Activated CD4-positive, alpha-beta T cell treated with anti-CD3 and anti-CD28 coated beads for 36 hours (primary cell): Measurements from ENCODE around the gene DSC1. TPM values are rescaled to one million over a fixed set of nuclear protein-coding genes. Genes with fewer than 3 reads are reported as not detected.
"Not testable (repeated sequence)": the region's sequence is repeated elsewhere in the genome, so short reads cannot be mapped to it uniquely, and the experiment has no call there.

Experiments
- ATAC-seq: fragments of 200-7000 bp; cut with Tn5 transposase; one replicate; pipeline ENCODE4 v1.10.0; 2021; ENCODE audit warnings: mild to moderate bottlenecking, moderate library complexity
- CTCF ChIA-PET: fragments of 350-600 bp; sonication (Branson Sonifier 250); formaldehyde crosslinking; loops from one replicate; lab custom pipeline; 2021; ENCODE audit warnings: antibody characterized with exemption; lab: Charles Lee
- POLR2A ChIA-PET: fragments of 350-600 bp; sonication (Branson Sonifier 250); formaldehyde crosslinking; loops from one replicate; lab custom pipeline; 2021; ENCODE audit warnings: antibody characterized with exemption, inconsistent platforms; lab: Charles Lee
- DNase-seq: peaks from one replicate; pipeline ENCODE4 v3.0.0-alpha.2; 2020
- H3K27ac Mint-ChIP-seq: one replicate; pipeline ENCODE4 v1.8.0; 2021; ENCODE audit warnings: mixed read lengths
- H3K27me3 Mint-ChIP-seq: one replicate; pipeline ENCODE4 v1.8.0; 2021; ENCODE audit warnings: mixed read lengths
- H3K36me3 Mint-ChIP-seq: one replicate; pipeline ENCODE4 v1.8.0; 2021; ENCODE audit warnings: low read depth, mixed read lengths
- H3K4me1 Mint-ChIP-seq: one replicate; pipeline ENCODE4 v1.8.0; 2021; ENCODE audit warnings: mixed read lengths
- H3K4me3 Mint-ChIP-seq: one replicate; pipeline ENCODE4 v1.8.0; 2021; ENCODE audit warnings: mild to moderate bottlenecking, moderate library complexity, mixed read lengths
- H3K9me3 Mint-ChIP-seq: one replicate; pipeline ENCODE4 v1.8.0; 2021; ENCODE audit warnings: low read depth, mixed read lengths
- intact Hi-C, 2 experiments: fragments of 100-400 bp; cut with DNase I in 1 of 2; cut with micrococcal nuclease in 1 of 2; formaldehyde crosslinking; loops; one replicate each; pipeline versions ENCODE4 v1.14.2 to v1.15.1; 2022 to 2024; cut with DNase I, micrococcal nuclease
- total RNA-seq, 2 experiments: library from RNA; stranded (reverse); gene quantifications; one replicate each; pipeline ENCODE4 v1.2.3, GENCODE V29; 2021

Gene DSC1
- total RNA-seq, 2 experiments from 2014 or later: 0.05 TPM; not detected in 1

DNA sequence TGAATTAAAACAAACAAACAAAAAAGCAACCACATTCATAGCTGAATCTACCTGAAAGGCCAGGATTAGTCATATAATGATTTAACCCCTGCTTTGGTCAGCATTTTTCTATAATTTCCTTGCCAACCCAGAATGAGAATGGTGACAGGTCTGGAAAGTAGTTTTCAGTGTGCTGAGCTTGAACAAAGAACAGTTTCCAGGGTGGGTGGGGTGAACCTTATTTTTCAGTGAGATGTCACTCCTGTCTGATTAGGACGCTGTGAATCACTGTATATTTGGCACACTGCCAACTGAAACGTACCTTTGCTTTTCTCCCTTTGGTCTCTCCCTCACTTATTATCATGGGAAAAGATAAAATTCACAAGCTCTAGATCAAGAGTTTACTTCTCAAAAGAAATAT is 35.0 kb upstream of the DSC1 start:
- intact Hi-C loops: no loop called here
- ChIA-PET CTCF (no interaction called here), POLR2A (no interaction called here)
- H3K9me3 Mint-ChIP-seq: peaks cover 3% of the 10 kb centered on the region
- H3K27ac Mint-ChIP-seq: no peak overlapping the region
- no peak for ATAC-seq
- DNase-seq: no peak
- no peak overlapping the region for H3K4me3 Mint-ChIP-seq
- H3K36me3 Mint-ChIP-seq: no peaks in the 10 kb centered on the region
- no peaks in the 10 kb centered on the region for H3K27me3 Mint-ChIP-seq
- no peaks in the 10 kb centered on the region for H3K4me1 Mint-ChIP-seq

DNA sequence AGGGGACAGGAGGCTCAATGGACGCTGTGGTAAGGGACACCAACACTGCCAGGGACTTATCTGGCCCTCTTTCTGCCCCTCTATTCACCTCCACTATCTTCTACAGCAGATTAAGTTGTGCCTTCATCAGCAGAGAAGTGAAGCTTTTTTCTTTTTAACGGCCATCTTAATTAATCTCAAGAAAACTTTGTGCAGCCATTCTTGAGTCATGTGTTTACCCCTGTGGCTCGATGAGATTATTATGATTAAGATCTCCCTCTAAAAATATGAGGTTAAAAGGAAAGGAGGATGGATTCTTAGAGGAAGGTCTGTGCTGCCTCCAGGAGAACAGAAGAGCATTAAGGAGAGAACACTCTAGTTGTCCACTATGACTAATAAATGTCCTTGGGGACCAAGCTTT is 32.4 kb upstream of the DSC1 start:
- intact Hi-C loops: no loop called here
- Mint-ChIP-seq H3K36me3 (no peaks in the 10 kb centered on the region), H3K9me3 (peaks cover 1% of the 10 kb centered on the region), H3K27me3 (no peaks in the 10 kb centered on the region), H3K4me1 (no peaks in the 10 kb centered on the region), H3K27ac (no peak overlapping the region), H3K4me3 (no peak overlapping the region)
- POLR2A ChIA-PET: no interaction called here
- ATAC-seq (no peak), DNase-seq (no peak)
- CTCF ChIA-PET: no interaction called here

DNA sequence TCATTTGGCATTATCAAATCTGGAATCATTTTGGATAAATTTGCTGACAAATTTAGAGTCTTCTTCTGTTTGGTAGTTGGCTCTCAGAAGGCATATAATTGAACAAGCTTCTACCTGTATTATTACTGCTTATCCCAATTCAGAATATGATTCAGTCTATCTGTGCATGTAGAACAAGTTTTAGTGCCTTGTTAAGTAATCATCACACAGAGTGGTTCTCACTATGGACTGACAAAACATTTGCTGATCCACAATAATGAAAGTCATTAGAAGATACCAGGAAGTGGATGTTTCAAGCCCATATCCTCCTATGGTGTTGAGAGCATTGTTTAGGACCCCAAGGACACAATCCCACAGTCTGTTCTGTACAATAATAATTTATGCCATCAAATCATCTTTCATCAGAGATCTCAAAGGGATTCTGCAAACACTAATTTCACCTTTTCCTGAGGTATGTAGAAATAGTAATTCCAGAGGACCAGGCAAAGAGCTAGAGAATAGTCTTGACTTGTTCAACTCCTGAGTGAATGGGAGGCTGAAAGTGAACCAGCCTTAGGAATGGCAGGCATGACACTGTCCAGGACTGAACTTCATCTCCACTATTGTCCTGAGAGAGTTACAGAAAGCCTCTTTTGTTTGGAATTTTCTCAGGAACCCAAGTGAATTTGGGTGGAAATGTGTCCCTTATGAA is 29.6 kb upstream of the DSC1 start:
- intact Hi-C loops: no loop called here
- no peaks in the 10 kb centered on the region for H3K36me3 Mint-ChIP-seq
- DNase-seq (no peak), ATAC-seq (no peak)
- no peak overlapping the region for H3K27ac Mint-ChIP-seq
- peaks cover 1% of the 10 kb centered on the region for H3K9me3 Mint-ChIP-seq
- POLR2A ChIA-PET: no interaction called here
- H3K4me3 Mint-ChIP-seq: no peak overlapping the region
- CTCF ChIA-PET: no interaction called here
- no peaks in the 10 kb centered on the region for H3K27me3 Mint-ChIP-seq
- no peaks in the 10 kb centered on the region for H3K4me1 Mint-ChIP-seq

DNA sequence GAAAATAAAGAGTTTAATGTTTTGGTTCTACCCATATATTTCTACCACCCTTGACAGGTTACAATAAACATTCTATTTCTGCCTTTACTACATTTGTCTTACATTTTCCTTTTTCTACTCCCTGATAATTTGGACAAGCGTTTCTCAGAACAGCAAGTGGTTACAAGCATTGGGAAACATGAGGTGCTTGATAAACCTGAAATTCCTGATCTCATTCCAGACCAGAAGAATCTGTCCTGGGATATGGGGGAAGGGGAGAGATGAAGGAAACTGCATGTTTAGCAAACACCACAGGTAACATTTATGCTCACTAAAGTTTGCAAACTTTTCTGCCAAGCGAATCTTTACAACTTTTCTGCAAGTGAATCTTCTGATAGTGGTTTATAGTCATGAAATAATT is 28.3 kb upstream of the DSC1 start:
- no peak overlapping the region for H3K4me3 Mint-ChIP-seq
- H3K27me3 Mint-ChIP-seq: no peaks in the 10 kb centered on the region
- ChIA-PET CTCF (no interaction called here), POLR2A (no interaction called here)
- ATAC-seq (no peak), DNase-seq (no peak)
- H3K9me3 Mint-ChIP-seq: peaks cover 1% of the 10 kb centered on the region
- H3K4me1 Mint-ChIP-seq: no peaks in the 10 kb centered on the region
- intact Hi-C loops: no loop called here
- no peak overlapping the region for H3K27ac Mint-ChIP-seq
- H3K36me3 Mint-ChIP-seq: no peaks in the 10 kb centered on the region

DNA sequence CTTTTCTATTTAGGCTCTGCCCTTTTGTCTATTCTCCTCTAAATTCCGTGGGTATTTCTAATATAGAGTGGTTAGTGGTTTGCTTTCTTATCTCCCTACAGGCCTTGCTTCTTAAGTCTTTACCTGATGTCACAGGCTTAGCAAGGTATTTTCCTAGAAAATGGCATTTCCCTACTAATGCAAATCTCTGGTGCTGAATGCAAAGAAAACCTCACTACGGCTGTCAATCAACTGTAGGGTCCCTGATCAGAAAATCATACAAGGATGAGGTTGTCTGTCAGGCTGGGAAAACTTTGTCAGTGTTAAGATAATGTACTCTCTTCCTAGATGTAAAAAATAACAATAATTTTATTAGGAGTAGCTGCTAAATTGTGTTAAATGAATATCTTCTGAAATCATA is 27.1 kb upstream of the DSC1 start:
- intact Hi-C loops: no loop called here
- H3K36me3 Mint-ChIP-seq: no peaks in the 10 kb centered on the region
- CTCF ChIA-PET: no interaction called here

DNA sequence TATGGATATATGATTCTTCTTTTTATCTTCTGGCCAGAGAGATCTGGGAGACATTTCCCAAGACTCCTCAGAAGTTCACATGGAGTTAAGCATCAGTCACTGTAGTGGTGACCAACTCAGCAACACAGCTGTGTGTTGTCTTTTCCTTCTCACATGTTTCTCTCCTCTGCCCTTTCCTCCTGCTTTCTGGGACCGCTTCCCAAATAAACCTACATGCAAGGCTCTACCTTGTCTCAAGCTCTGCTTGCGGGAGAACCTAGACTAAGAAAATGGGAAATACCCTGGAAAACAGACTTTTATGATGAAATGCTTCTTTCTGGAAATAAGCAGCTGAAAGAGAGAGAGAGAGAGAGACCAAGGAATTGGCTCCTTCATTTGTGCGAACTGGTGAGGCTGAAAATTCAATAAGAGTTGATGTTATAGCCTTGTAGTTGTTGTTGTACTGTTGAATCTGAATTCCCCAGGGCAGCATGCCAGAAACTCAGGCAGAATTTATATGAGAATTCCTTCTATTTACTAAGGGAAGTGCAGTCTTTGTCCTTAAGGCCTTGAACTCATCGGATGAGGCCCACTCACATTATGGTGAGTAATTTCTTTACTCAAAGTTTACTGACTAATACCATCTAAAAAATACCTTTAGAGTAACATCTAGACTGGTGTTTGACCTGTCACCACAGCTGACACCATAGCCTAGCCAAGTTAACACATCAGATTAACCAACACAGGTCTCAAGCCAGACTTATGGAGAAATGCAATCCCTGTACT is 22.7 kb upstream of the DSC1 start:
- CTCF ChIA-PET: interaction anchor here (0.7 kb wide), 1 partner anchor 1713 kb away, joined by 3 read pairs; no protein-coding TSS in a partner anchor

More for the DNA sequence above, 27.1 kb upstream of the DSC1 start:
- H3K9me3 Mint-ChIP-seq: peaks cover 1% of the 10 kb centered on the region
- no peak overlapping the region for H3K27ac Mint-ChIP-seq
- DNase-seq (no peak), ATAC-seq (no peak)
- H3K4me3 Mint-ChIP-seq: no peak overlapping the region
- POLR2A ChIA-PET: no interaction called here
- no peaks in the 10 kb centered on the region for H3K27me3 Mint-ChIP-seq
- no peaks in the 10 kb centered on the region for H3K4me1 Mint-ChIP-seq

DNA sequence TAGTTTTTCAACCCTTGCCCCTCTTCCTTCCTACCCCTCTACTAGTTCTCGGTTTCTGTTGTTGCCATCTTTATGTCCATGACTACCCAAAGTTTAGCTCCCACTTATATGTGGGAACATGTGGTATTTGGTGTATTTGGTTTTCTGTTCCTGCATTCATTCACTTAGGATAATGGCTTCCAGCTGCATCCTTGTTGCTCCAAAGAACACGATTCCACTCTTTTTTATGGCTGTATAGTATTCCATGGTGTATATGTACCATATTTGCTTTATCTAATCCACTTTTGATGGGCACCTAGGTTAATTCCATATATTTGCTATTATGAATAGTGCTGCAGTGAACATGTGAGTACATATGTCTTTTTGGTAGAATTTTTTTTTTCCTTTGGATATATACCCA is 20.6 kb upstream of the DSC1 start:
- intact Hi-C loops: no loop called here
- ATAC-seq (no peak), DNase-seq (no peak)
- H3K36me3 Mint-ChIP-seq: no peaks in the 10 kb centered on the region
- H3K27ac Mint-ChIP-seq: no peak overlapping the region
- peaks cover 3% of the 10 kb centered on the region for H3K9me3 Mint-ChIP-seq
- H3K27me3 Mint-ChIP-seq: no peaks in the 10 kb centered on the region
- CTCF ChIA-PET: interaction anchor here (0.6 kb wide), 1 partner anchor 608 kb away, joined by 4 read pairs; no protein-coding TSS in a partner anchor
- no peak overlapping the region for H3K4me3 Mint-ChIP-seq
- H3K4me1 Mint-ChIP-seq: no peaks in the 10 kb centered on the region
- POLR2A ChIA-PET: no interaction called here

More for the DNA sequence above, 22.7 kb upstream of the DSC1 start:
- intact Hi-C loops: no loop called here
- Mint-ChIP-seq H3K4me3 (no peak overlapping the region), H3K27me3 (no peaks in the 10 kb centered on the region), H3K27ac (no peak overlapping the region), H3K36me3 (no peaks in the 10 kb centered on the region), H3K9me3 (peaks cover 3% of the 10 kb centered on the region), H3K4me1 (no peaks in the 10 kb centered on the region)
- DNase-seq (no peak), ATAC-seq (peak; percentile 19)
- POLR2A ChIA-PET: no interaction called here

DNA sequence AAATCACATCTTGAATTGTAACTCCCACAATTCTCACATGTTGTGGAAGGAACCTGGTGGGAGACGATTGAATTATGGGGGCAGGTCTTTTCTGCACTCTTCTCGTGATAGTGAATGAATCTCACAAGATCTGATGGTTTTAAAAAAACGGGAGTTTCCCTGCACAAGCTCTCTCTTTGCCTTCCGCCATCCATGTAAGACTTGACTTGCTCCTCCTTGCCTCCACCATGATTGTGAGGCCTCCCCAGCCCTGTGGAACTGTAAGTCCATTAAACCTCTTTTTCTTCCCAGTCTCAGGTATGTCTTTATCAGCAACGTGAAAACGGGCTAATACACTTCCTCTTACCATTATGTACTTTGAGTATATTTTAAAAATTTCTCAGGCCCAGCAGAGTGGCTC is 14.7 kb upstream of the DSC1 start:
- ATAC-seq, H3K27ac Mint-ChIP-seq, intact Hi-C loops, H3K27me3 Mint-ChIP-seq, POLR2A ChIA-PET, H3K4me1 Mint-ChIP-seq, H3K4me3 Mint-ChIP-seq, H3K36me3 Mint-ChIP-seq, CTCF ChIA-PET, DNase-seq: not testable (repeated sequence)
- peaks cover 13% of the 10 kb centered on the region for H3K9me3 Mint-ChIP-seq

DNA sequence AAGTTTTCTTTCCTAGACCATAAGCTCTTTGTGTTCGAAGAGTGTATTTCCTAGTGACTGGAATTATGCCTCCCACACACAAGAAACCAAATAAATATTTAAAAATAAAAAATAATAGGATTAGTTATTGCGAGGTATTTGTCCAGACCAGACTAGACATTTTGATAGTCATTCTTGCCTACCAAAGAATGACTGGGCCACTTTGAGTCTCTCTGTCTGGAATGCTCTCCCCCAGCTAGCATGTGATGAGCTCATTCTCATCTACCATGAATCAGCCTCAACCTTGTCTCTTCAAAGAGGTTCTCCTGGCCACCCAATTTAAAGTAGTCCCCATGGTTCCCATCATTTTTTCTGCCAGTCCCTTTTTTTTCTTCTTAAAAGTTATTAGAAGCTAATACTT is 13.9 kb upstream of the DSC1 start:
- H3K4me3 Mint-ChIP-seq: no peak overlapping the region
- H3K27me3 Mint-ChIP-seq: no peaks in the 10 kb centered on the region
- H3K27ac Mint-ChIP-seq: no peak overlapping the region
- ChIA-PET POLR2A (no interaction called here), CTCF (no interaction called here)
- H3K4me1 Mint-ChIP-seq: no peaks in the 10 kb centered on the region
- intact Hi-C loops: no loop called here
- no peaks in the 10 kb centered on the region for H3K36me3 Mint-ChIP-seq
- DNase-seq (no peak), ATAC-seq (no peak)
- peaks cover 13% of the 10 kb centered on the region for H3K9me3 Mint-ChIP-seq

DNA sequence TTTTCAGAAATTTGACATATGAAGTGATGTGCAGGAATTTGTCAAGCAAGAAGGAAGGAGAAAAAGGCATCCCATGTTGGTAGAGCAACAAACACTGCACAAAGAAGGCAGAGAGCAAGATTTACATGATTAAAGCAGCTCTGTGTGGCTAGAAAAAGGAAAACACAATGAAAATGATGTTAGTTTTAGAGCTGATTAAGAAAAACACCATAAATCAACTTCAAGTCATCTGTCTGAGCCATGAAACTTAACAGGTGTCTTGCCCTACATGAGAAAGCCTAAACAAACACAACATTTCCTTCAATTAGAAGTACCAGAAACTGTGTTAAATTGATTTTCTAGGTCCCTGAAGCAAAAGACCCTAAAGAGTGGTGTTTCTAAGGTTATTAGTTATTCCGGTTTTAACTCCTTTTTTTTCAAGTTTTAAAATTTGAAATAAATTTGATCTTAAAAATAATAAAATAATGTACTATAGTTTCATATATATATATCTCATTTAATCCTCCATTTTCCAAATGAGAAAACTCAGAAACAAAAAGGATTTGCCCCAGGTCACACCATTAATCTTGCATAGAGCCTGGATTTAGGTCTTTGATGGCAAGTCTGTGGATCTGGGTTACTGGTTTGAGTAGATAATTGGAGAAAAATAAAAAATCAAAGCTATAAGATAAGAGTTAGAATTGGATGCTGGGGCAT is 8.6 kb upstream of the DSC1 start:
- intact Hi-C loops: no loop called here
- Mint-ChIP-seq H3K9me3 (peaks cover 4% of the 10 kb centered on the region), H3K27me3 (no peaks in the 10 kb centered on the region), H3K4me1 (no peaks in the 10 kb centered on the region), H3K4me3 (no peak overlapping the region), H3K27ac (no peak overlapping the region), H3K36me3 (no peaks in the 10 kb centered on the region)
- ChIA-PET CTCF (no interaction called here), POLR2A (no interaction called here)
- DNase-seq (no peak), ATAC-seq (no peak)

DNA sequence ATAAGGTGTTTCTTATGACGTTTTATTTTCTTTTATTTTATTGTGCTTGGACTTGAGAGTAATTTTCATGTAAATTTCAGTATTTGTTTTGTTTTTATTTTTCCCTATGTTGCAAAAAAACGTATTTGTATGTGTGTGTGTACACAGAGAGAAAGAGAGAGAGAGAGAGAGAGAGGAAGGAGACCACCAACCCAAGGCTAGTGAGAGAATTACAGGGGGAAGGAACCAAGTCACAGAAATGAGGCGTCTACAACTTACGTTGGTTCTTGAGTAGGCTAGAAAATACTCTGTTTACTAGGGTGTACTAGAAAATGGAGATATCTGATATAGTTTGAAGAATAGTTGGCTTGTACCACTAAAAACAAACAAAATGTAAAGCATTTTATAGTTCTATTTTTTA is 7.7 kb upstream of the DSC1 start:
- Mint-ChIP-seq H3K36me3 (no peaks in the 10 kb centered on the region), H3K4me3 (no peak overlapping the region)
- no peak for ATAC-seq

DNA sequence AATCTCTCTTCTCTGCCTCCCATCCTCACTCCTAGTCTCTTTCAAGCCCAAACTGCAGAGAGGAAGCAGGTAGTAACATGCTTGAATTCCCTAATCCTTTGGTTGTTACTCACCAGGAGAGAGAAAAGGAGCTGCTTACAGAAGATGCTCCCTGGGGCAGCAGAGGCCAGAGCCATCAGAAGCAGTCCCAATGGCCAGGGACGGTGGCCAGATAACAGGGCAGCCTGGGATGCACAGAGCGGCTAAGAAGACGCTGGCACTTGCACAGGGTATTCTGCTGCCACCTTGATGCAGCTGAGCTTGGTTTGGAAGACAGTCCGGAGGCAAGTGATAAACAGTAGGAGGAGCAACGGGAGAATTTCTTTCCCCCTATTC is 250 bp downstream of the DSC1 start:
- H3K9me3 Mint-ChIP-seq: peaks cover 2% of the 10 kb centered on the region
- no peaks in the 10 kb centered on the region for H3K27me3 Mint-ChIP-seq
- DNase-seq: no peak
- intact Hi-C loops: no loop called here
- CTCF ChIA-PET: no interaction called here
- no peaks in the 10 kb centered on the region for H3K36me3 Mint-ChIP-seq
- no peak for ATAC-seq
- H3K27ac Mint-ChIP-seq: peak overlapping the region; percentile 47
- POLR2A ChIA-PET: no interaction called here
- H3K4me1 Mint-ChIP-seq: peaks cover 12% of the 10 kb centered on the region
- no peak overlapping the region for H3K4me3 Mint-ChIP-seq

More for the DNA sequence above, 7.7 kb upstream of the DSC1 start:
- H3K9me3 Mint-ChIP-seq: no peaks in the 10 kb centered on the region
- CTCF ChIA-PET: no interaction called here
- intact Hi-C loops: no loop called here
- H3K27me3 Mint-ChIP-seq: no peaks in the 10 kb centered on the region
- no peaks in the 10 kb centered on the region for H3K4me1 Mint-ChIP-seq
- no peak for DNase-seq
- POLR2A ChIA-PET: no interaction called here
- H3K27ac Mint-ChIP-seq: no peak overlapping the region
